ENCODE results near the gene CETN2.

DNA sequence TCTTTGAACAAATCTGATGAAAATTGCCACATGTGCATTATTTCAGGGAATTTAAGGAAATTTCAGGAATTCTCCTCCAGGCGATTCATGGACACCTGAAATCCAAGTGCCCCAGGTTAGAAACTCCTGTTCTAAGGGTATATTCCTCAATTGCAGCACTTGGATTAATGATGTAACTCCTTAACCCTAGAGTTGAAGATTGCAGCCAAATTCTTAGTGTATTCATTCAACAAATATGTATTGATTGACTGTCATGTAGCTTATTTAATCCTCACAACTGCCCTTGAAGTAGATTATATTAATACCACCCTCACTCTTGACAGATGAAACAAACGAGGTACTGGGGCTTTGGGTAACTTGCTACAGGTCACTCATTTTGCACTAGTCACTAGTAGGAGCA is 11.3 kb downstream of the CETN2 start:
- TF ChIP-seq, protein P1, sequence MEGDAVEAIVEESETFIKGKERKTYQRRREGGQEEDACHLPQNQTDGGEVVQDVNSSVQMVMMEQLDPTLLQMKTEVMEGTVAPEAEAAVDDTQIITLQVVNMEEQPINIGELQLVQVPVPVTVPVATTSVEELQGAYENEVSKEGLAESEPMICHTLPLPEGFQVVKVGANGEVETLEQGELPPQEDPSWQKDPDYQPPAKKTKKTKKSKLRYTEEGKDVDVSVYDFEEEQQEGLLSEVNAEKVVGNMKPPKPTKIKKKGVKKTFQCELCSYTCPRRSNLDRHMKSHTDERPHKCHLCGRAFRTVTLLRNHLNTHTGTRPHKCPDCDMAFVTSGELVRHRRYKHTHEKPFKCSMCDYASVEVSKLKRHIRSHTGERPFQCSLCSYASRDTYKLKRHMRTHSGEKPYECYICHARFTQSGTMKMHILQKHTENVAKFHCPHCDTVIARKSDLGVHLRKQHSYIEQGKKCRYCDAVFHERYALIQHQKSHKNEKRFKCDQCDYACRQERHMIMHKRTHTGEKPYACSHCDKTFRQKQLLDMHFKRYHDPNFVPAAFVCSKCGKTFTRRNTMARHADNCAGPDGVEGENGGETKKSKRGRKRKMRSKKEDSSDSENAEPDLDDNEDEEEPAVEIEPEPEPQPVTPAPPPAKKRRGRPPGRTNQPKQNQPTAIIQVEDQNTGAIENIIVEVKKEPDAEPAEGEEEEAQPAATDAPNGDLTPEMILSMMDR (IDR thresholded peaks at IDR 0.05): no peak
- TF ChIP-seq POLR2A (IDR thresholded peaks at IDR 0.05): no peak

Data from right lobe of liver (tissue), 4 donors.